SK-N-SH (cell line): ENCODE measurements around the gene DCUN1D3. TPM values are rescaled to one million over a fixed set of nuclear protein-coding genes. Genes with fewer than 3 reads are reported as not detected.
"Not testable (repeated sequence)": the region's sequence is repeated elsewhere in the genome, so short reads cannot be mapped to it uniquely, and the experiment has no call there.

Source experiments
- CTCF ChIA-PET: fragments of 300-600, 350-600 bp; formaldehyde crosslinking; extraction: SDS; loops from one replicate; lab custom pipeline; 2021; lab: Yijun Ruan, JAX
- POLR2A ChIA-PET: fragments of 350-600 bp; sonication (Branson Sonifier 250); formaldehyde crosslinking; extraction: SDS; loops from one replicate; lab custom pipeline; 2020; ENCODE audit warnings: antibody characterized with exemption, inconsistent platforms; lab: Yijun Ruan, JAX
- DNase-seq: peaks from one replicate; pipeline ENCODE4 v3.0.0; 2012
- H2AFZ ChIP-seq: fragments of 200-600 bp; sonication (generic); 2 replicates; pipeline ENCODE4 v1.8.1; 2016; ENCODE audit warnings: antibody characterized with exemption, mild to moderate bottlenecking, low read depth
- H3F3A ChIP-seq: fragments of 200-600 bp; sonication (generic); replicated peaks from 2 replicates; pipeline ENCODE3; 2016; ENCODE audit warnings: antibody characterized with exemption, mild to moderate bottlenecking; ENCODE audit not compliant: insufficient read depth
- H3K27ac ChIP-seq, 2 experiments: fragments of 200-500 bp in 1 of 2; fragments of 200-600 bp in 1 of 2; sonication (Bioruptor generic) in 1 of 2; sonication (generic), shearing (Covaris generic) in 1 of 2; 2 replicates each; pipeline versions ENCODE4 v1.5.1 to v1.6.1; 2014 to 2016; ENCODE audit warnings: low read depth in 2 of 2, inconsistent platforms in 1 of 2, low read length in 1 of 2, mild to moderate bottlenecking in 1 of 2, mixed read lengths in 1 of 2
- H3K27me3 ChIP-seq: fragments of 200-600 bp; sonication (generic), shearing (Covaris generic); 2 replicates; pipeline ENCODE4 v1.6.1; 2016; ENCODE audit warnings: mixed run types; ENCODE audit not compliant: insufficient read depth
- H3K36me3 ChIP-seq, 2 experiments: fragments of 200-500 bp in 1 of 2; fragments of 200-600 bp in 1 of 2; sonication (Bioruptor generic) in 1 of 2; sonication (generic) in 1 of 2; replicated peaks in 1 of 2; 2 replicates each; pipeline versions ENCODE3 to v1.5.1; 2014 to 2016; ENCODE audit warnings: low read length in 1 of 2, mild to moderate bottlenecking in 1 of 2; ENCODE audit not compliant: insufficient read depth in 2 of 2, control insufficient read depth in 1 of 2
- H3K4me1 ChIP-seq, 2 experiments: fragments of 200-500 bp in 1 of 2; fragments of 200-600 bp in 1 of 2; sonication (Bioruptor generic) in 1 of 2; sonication (generic), shearing (Covaris generic) in 1 of 2; 2 replicates each; pipeline versions ENCODE4 v1.5.1 to v1.6.1; 2014 to 2016; ENCODE audit warnings: low read depth in 1 of 2, low read length in 1 of 2, mixed run types in 1 of 2; ENCODE audit not compliant: insufficient read depth in 2 of 2, control insufficient read depth in 1 of 2
- H3K4me2 ChIP-seq: fragments of 200-600 bp; sonication (generic), shearing (Covaris generic); 2 replicates; pipeline ENCODE4 v1.6.1; 2017; ENCODE audit warnings: mixed run types
- H3K4me3 ChIP-seq, 2 experiments: fragments of 200-500 bp in 1 of 2; fragments of 200-600 bp in 1 of 2; sonication (Bioruptor generic) in 1 of 2; sonication (generic), shearing (Covaris generic) in 1 of 2; 2 replicates each; pipeline versions ENCODE4 v1.5.1 to v1.8.1; 2014 to 2016; ENCODE audit warnings: low read depth in 2 of 2, inconsistent platforms in 1 of 2, low read length in 1 of 2, mild to moderate bottlenecking in 1 of 2, mixed read lengths in 1 of 2, moderate library complexity in 1 of 2
- H3K79me2 ChIP-seq: fragments of 200-600 bp; sonication (generic); 2 replicates; pipeline ENCODE4 v1.8.1; 2017; ENCODE audit warnings: mild to moderate bottlenecking; ENCODE audit not compliant: insufficient read depth
- H3K9ac ChIP-seq: fragments of 200-600 bp; sonication (generic); 2 replicates; pipeline ENCODE4 v1.6.1; 2017; ENCODE audit warnings: mixed run types
- H3K9me2 ChIP-seq: fragments of 200-600 bp; sonication (generic); 2 replicates; pipeline ENCODE4 v1.6.1; 2017; ENCODE audit warnings: mixed run types
- H3K9me3 ChIP-seq: fragments of 200-600 bp; sonication (generic); 2 replicates; pipeline ENCODE4 v1.6.1; 2017; ENCODE audit warnings: mixed run types, mild to moderate bottlenecking, moderate library complexity
- H4K20me1 ChIP-seq: fragments of 200-600 bp; sonication (generic); 2 replicates; pipeline ENCODE4 v1.6.1; 2017; ENCODE audit warnings: mild to moderate bottlenecking, mixed run types; ENCODE audit not compliant: insufficient read depth
- CHD2 ChIP-seq: fragments of 150-350 bp; IDR thresholded peaks from 2 replicates; pipeline ENCODE4 v1.6.1; 2018; ENCODE audit warnings: low read length; ENCODE audit not compliant: partially characterized antibody
- FOXJ3 ChIP-seq: sonication (generic); formaldehyde crosslinking; IDR thresholded peaks from 2 replicates; pipeline ENCODE4 v1.5.1; 2020; ENCODE audit warnings: mild to moderate bottlenecking, missing genetic modification reagents
- MEF2A ChIP-seq: IDR thresholded peaks from 2 replicates; pipeline ENCODE4 v1.4.0; 2012; ENCODE audit warnings: low read depth, borderline replicate concordance
- PBX3 ChIP-seq: IDR thresholded peaks from 2 replicates; pipeline ENCODE4; 2012
- RAD21 ChIP-seq: IDR thresholded peaks from 2 replicates; pipeline ENCODE4 v1.6.1; 2012; ENCODE audit warnings: mild to moderate bottlenecking, low read length
- ZBTB33 ChIP-seq: IDR thresholded peaks from 2 replicates; pipeline ENCODE4 v1.4.0; 2012; ENCODE audit warnings: low read depth, borderline replicate concordance
- WGBS: methylation state at CpG from one replicate; pipeline ENCODE4 v1.1.6; 2017; ENCODE audit warnings: low lambda C conversion rate; 5-methylcytosine and 5-hydroxymethylcytosine counted together
- polyA plus RNA-seq, 3 experiments: library from polyadenylated mRNA; depleted of rRNA; stranded (reverse); fragments of >200 nt; gene quantifications; 2 replicates each; pipeline ENCODE4 v1.2.3, GENCODE V29; 2012
- TF ChIP-seq, protein P1 (sequence below): IDR thresholded peaks from 2 replicates; pipeline ENCODE4 v1.4.0; 2012; ENCODE audit warnings: low read depth, borderline replicate concordance

DCUN1D3 gene
- polyA plus RNA-seq, 1 of the 3 experiments (the other 2 are of a cell fraction) = 4.7 TPM

DNA sequence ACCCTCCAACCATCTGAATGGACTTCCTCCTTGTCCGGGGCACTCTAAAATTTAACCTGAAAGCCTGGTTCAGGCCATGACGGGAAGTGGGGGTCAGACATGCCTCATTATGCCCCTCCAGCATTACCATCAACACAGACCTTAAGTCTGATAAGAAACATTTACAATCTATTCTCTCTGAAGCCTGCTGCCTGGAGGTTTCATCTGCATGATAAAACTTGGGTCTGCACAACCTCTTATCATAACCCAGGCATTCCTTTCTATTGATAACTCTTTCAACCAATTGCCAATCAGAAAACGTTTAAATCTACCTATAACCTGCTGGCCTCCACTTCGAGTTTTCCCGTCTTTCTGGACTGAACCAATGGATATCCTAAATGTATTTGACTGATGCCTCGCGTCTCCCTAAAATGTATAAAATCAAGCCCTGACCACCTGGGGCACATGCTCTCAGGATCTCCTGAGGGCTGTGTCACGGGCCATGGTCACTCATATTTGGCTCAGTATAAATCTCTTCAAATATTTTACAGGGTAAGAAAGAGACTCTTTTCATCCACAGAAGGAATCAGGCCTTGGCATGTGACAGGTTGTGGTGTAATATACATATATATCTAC, 46.0 kb upstream of the DCUN1D3 start:
- no peak for DNase-seq
- POLR2A ChIA-PET = no interaction called here
- TF ChIP-seq CHD2 = no peak
- TF ChIP-seq RAD21 = no peak
- TF ChIP-seq, protein P1, sequence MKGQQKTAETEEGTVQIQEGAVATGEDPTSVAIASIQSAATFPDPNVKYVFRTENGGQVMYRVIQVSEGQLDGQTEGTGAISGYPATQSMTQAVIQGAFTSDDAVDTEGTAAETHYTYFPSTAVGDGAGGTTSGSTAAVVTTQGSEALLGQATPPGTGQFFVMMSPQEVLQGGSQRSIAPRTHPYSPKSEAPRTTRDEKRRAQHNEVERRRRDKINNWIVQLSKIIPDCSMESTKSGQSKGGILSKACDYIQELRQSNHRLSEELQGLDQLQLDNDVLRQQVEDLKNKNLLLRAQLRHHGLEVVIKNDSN = no peak
- TF ChIP-seq FOXJ3 (CRISPR knock-in tag) = no peak
- no peak for TF ChIP-seq PBX3
- no peak for TF ChIP-seq ZBTB33
- no peak for TF ChIP-seq MEF2A

GRCh38 chr16:20945575-20945875, 45.4 kb upstream of the DCUN1D3 start:
- H3K36me3 ChIP-seq, H3K9ac ChIP-seq, POLR2A ChIA-PET, H3K4me2 ChIP-seq, H4K20me1 ChIP-seq, H3K9me3 ChIP-seq, DNase-seq, CTCF ChIA-PET, H3K27ac ChIP-seq, H3K9me2 ChIP-seq, H3K4me3 ChIP-seq, H2AFZ ChIP-seq, H3F3A ChIP-seq, H3K4me1 ChIP-seq, H3K27me3 ChIP-seq, H3K79me2 ChIP-seq: not testable (repeated sequence)
- 82% methylated on average over 11 of the region's 11 CpGs for WGBS

More for the DNA sequence above, 46.0 kb upstream of the DCUN1D3 start:
- Histone ChIP-seq H3K27ac (no peak overlapping the region), H3K36me3 (no peaks in the 10 kb centered on the region), H3K4me3 (no peak overlapping the region), H3K27me3 (no peaks in the 10 kb centered on the region), H3K9me2 (no peaks in the 10 kb centered on the region), H3F3A (no peaks in the 10 kb centered on the region), H2AFZ (no peak overlapping the region), H3K9ac (no peak overlapping the region), H4K20me1 (no peaks in the 10 kb centered on the region), H3K9me3 (no peaks in the 10 kb centered on the region), H3K79me2 (no peaks in the 10 kb centered on the region), H3K4me1 (no peaks in the 10 kb centered on the region), H3K4me2 (no peak overlapping the region)
- CTCF ChIA-PET = no interaction called here
- WGBS = 63% methylated on average over 8 of the region's 8 CpGs
